Suprapubic skin (tissue), 3 donors: ENCODE data around the gene PPP1R9A.

ENCODE experiments used
- CTCF ChIP-seq, 2 donors: fragments of 200-600 bp in 1 of 2; fragments of 450-650 bp in 1 of 2; sonication (generic) in 1 of 2; IDR thresholded peaks; one replicate each; pipeline ENCODE4 v1.5.1; 2016 to 2019; ENCODE audit warnings: antibody characterized with exemption in 2 of 2, mild to moderate bottlenecking in 1 of 2, moderate library complexity in 1 of 2
- POLR2AphosphoS5 ChIP-seq, 3 donors: sonication (generic); formaldehyde crosslinking; IDR thresholded peaks; one replicate each; pipeline ENCODE4 v1.6.1; 2017; ENCODE audit warnings: antibody characterized with exemption in 3 of 3

GRCh38 chr7:95099106-95099505 is 191.7 kb downstream of the PPP1R9A start:
- TF ChIP-seq CTCF (IDR thresholded peaks at IDR 0.05), result no peak
- no peak for TF ChIP-seq POLR2AphosphoS5 (IDR thresholded peaks at IDR 0.05)
